Dendritic cell treated with granulocyte-macrophage colony-stimulating factor and Interleukin-4, amounts not matched to agents 40 ng/mL and 50 ng/mL, for 4 days (primary cell): Measurements from ENCODE around the gene ADGRE2.
"Not testable (repeated sequence)": the region's sequence is repeated elsewhere in the genome, so short reads cannot be mapped to it uniquely, and the experiment has no call there.

Experiments used
- H3K27ac Mint-ChIP-seq: one replicate; pipeline ENCODE4 v1.8.0; 2022; ENCODE audit warnings: mild to moderate bottlenecking, mixed read lengths
- H3K27me3 Mint-ChIP-seq: one replicate; pipeline ENCODE4 v1.8.0; 2022; ENCODE audit warnings: mild to moderate bottlenecking, mixed read lengths
- H3K36me3 Mint-ChIP-seq: one replicate; pipeline ENCODE4 v1.8.0; 2022; ENCODE audit warnings: low read depth, mixed read lengths
- H3K4me1 Mint-ChIP-seq: one replicate; pipeline ENCODE4 v1.8.0; 2022; ENCODE audit warnings: low read depth, mixed read lengths
- H3K4me3 Mint-ChIP-seq: one replicate; pipeline ENCODE4 v1.8.0; 2022; ENCODE audit warnings: mild to moderate bottlenecking, moderate library complexity, mixed read lengths
- H3K9me3 Mint-ChIP-seq: one replicate; pipeline ENCODE4 v1.8.0; 2022; ENCODE audit warnings: mixed read lengths
- intact Hi-C: fragments of 100-400 bp; cut with micrococcal nuclease; formaldehyde crosslinking; loops from one replicate; pipeline ENCODE4 v1.15.0; 2022

The ADGRE2 gene

GRCh38 chr19:14772467-14772866, 5.9 kb downstream of the ADGRE2 start:
- Mint-ChIP-seq H3K36me3 (peaks cover 77% of the 10 kb centered on the region), H3K9me3 (no peaks in the 10 kb centered on the region), H3K4me3 (no peak overlapping the region), H3K4me1 (peaks cover 73% of the 10 kb centered on the region), H3K27ac (no peak overlapping the region), H3K27me3 (no peaks in the 10 kb centered on the region)
- intact Hi-C loops = no loop called here

- intact Hi-C loops = no loop called here
- Mint-ChIP-seq H3K27ac (no peak overlapping the region), H3K4me1 (peaks cover 76% of the 10 kb centered on the region), H3K9me3 (no peaks in the 10 kb centered on the region), H3K27me3 (no peaks in the 10 kb centered on the region), H3K4me3 (no peak overlapping the region), H3K36me3 (peaks cover 89% of the 10 kb centered on the region)
Measured at GRCh38 chr19:14770944-14771839, 7.2 kb downstream of the ADGRE2 start.

GRCh38 chr19:14770136-14770535, 8.2 kb downstream of the ADGRE2 start:
- no peaks in the 10 kb centered on the region for H3K27me3 Mint-ChIP-seq
- H3K4me3 Mint-ChIP-seq = no peak overlapping the region
- H3K36me3 Mint-ChIP-seq = peaks cover 94% of the 10 kb centered on the region
- intact Hi-C loops = no loop called here
- no peaks in the 10 kb centered on the region for H3K9me3 Mint-ChIP-seq
- H3K4me1 Mint-ChIP-seq = peaks cover 73% of the 10 kb centered on the region
- no peak overlapping the region for H3K27ac Mint-ChIP-seq

- Mint-ChIP-seq H3K4me1 (peaks cover 77% of the 10 kb centered on the region), H3K9me3 (peaks cover 2% of the 10 kb centered on the region), H3K4me3 (no peak overlapping the region), H3K27ac (no peak overlapping the region), H3K36me3 (peaks cover 100% of the 10 kb centered on the region), H3K27me3 (no peaks in the 10 kb centered on the region)
- intact Hi-C loops = no loop called here
Measured at GRCh38 chr19:14769201-14769600, 9.2 kb downstream of the ADGRE2 start.

GRCh38 chr19:14768001-14768400, 10.4 kb downstream of the ADGRE2 start:
- Mint-ChIP-seq H3K4me3 (no peak overlapping the region), H3K27ac (no peak overlapping the region), H3K27me3 (no peaks in the 10 kb centered on the region), H3K9me3 (peaks cover 10% of the 10 kb centered on the region), H3K4me1 (peaks cover 76% of the 10 kb centered on the region), H3K36me3 (peaks cover 100% of the 10 kb centered on the region)
- intact Hi-C loops = no loop called here

GRCh38 chr19:14767466-14767971, 10.8 kb downstream of the ADGRE2 start:
- H3K9me3 Mint-ChIP-seq = peaks cover 10% of the 10 kb centered on the region
- intact Hi-C loops = no loop called here
- H3K4me1 Mint-ChIP-seq = peaks cover 75% of the 10 kb centered on the region
- no peak overlapping the region for H3K4me3 Mint-ChIP-seq
- H3K27ac Mint-ChIP-seq = no peak overlapping the region
- H3K27me3 Mint-ChIP-seq = no peaks in the 10 kb centered on the region
- H3K36me3 Mint-ChIP-seq = peaks cover 100% of the 10 kb centered on the region

GRCh38 chr19:14765841-14766240, 12.5 kb downstream of the ADGRE2 start:
- peaks cover 100% of the 10 kb centered on the region for H3K36me3 Mint-ChIP-seq
- intact Hi-C loops, H3K27me3 Mint-ChIP-seq, H3K4me3 Mint-ChIP-seq, H3K9me3 Mint-ChIP-seq: not testable (repeated sequence)
- peak overlapping the region; percentile 74 for H3K27ac Mint-ChIP-seq
- peaks cover 66% of the 10 kb centered on the region for H3K4me1 Mint-ChIP-seq

- H3K4me3 Mint-ChIP-seq, H3K27me3 Mint-ChIP-seq, H3K9me3 Mint-ChIP-seq, intact Hi-C loops: not testable (repeated sequence)
- Mint-ChIP-seq H3K4me1 (peaks cover 70% of the 10 kb centered on the region), H3K36me3 (peaks cover 100% of the 10 kb centered on the region), H3K27ac (peak overlapping the region; percentile 74)
Measured at GRCh38 chr19:14765403-14765802, 13.0 kb downstream of the ADGRE2 start.

GRCh38 chr19:14764401-14764800, 14.0 kb downstream of the ADGRE2 start:
- H3K36me3 Mint-ChIP-seq = peaks cover 100% of the 10 kb centered on the region
- peaks cover 10% of the 10 kb centered on the region for H3K9me3 Mint-ChIP-seq
- no peaks in the 10 kb centered on the region for H3K27me3 Mint-ChIP-seq
- H3K27ac Mint-ChIP-seq = peak overlapping the region; percentile 74
- intact Hi-C loops = no loop called here
- peaks cover 63% of the 10 kb centered on the region for H3K4me1 Mint-ChIP-seq
- H3K4me3 Mint-ChIP-seq = no peak overlapping the region

- Mint-ChIP-seq H3K4me1 (peaks cover 56% of the 10 kb centered on the region), H3K9me3 (peaks cover 10% of the 10 kb centered on the region), H3K4me3 (no peak overlapping the region), H3K36me3 (peaks cover 97% of the 10 kb centered on the region), H3K27me3 (no peaks in the 10 kb centered on the region), H3K27ac (peak overlapping the region; percentile 68)
- intact Hi-C loops = no loop called here
Measured at GRCh38 chr19:14763497-14764145, 14.7 kb downstream of the ADGRE2 start.

GRCh38 chr19:14762111-14762510, 16.2 kb downstream of the ADGRE2 start:
- intact Hi-C loops = no loop called here
- Mint-ChIP-seq H3K4me1 (peaks cover 41% of the 10 kb centered on the region), H3K27ac (no peak overlapping the region), H3K36me3 (peaks cover 96% of the 10 kb centered on the region), H3K9me3 (peaks cover 10% of the 10 kb centered on the region), H3K27me3 (no peaks in the 10 kb centered on the region), H3K4me3 (no peak overlapping the region)

- Mint-ChIP-seq H3K4me3 (no peak overlapping the region), H3K4me1 (peaks cover 36% of the 10 kb centered on the region), H3K27me3 (no peaks in the 10 kb centered on the region), H3K36me3 (peaks cover 96% of the 10 kb centered on the region), H3K27ac (no peak overlapping the region), H3K9me3 (peaks cover 10% of the 10 kb centered on the region)
- intact Hi-C loops = no loop called here
Measured at GRCh38 chr19:14761607-14762006, 16.8 kb downstream of the ADGRE2 start.

- intact Hi-C loops = no loop called here
Measured at GRCh38 chr19:14758816-14759215, 19.5 kb downstream of the ADGRE2 start.

GRCh38 chr19:14748601-14749000, 29.8 kb downstream of the ADGRE2 start:
- Mint-ChIP-seq H3K27ac (no peak overlapping the region), H3K27me3 (no peaks in the 10 kb centered on the region), H3K4me1 (no peaks in the 10 kb centered on the region), H3K4me3 (no peak overlapping the region), H3K36me3 (peaks cover 83% of the 10 kb centered on the region), H3K9me3 (no peaks in the 10 kb centered on the region)
- intact Hi-C loops = no loop called here

More at GRCh38 chr19:14758816-14759215, 19.5 kb downstream of the ADGRE2 start:
- H3K4me1 Mint-ChIP-seq = peaks cover 14% of the 10 kb centered on the region
- H3K27ac Mint-ChIP-seq = no peak overlapping the region
- peaks cover 4% of the 10 kb centered on the region for H3K9me3 Mint-ChIP-seq
- H3K36me3 Mint-ChIP-seq = peaks cover 96% of the 10 kb centered on the region
- H3K27me3 Mint-ChIP-seq = no peaks in the 10 kb centered on the region
- H3K4me3 Mint-ChIP-seq = no peak overlapping the region
